SK-N-SH treated with all-trans-retinoic acid at 6 μM for 48 hours (cell line): ENCODE measurements around the gene KPNA1.

Experiments
- ATAC-seq: fragments of 200-7000 bp; cut with Tn5 transposase; 3 replicates; pipeline ENCODE4 v1.9.1; 2020; ENCODE audit warnings: mild to moderate bottlenecking, moderate library complexity
- BACH2 ChIP-seq: fragments of 250-450 bp; sonication (Bioruptor Pico); IDR thresholded peaks from 2 replicates; pipeline ENCODE4 v1.9.0; 2021; ENCODE audit warnings: mild to moderate bottlenecking, borderline replicate concordance
- ESRRG ChIP-seq: fragments of 250-450 bp; sonication (Bioruptor Pico); IDR thresholded peaks from 2 replicates; pipeline ENCODE4 v1.6.1; 2021; ENCODE audit warnings: mild to moderate bottlenecking
- PPARA ChIP-seq: fragments of 250-450 bp; sonication (Bioruptor Pico); IDR thresholded peaks from 2 replicates; pipeline ENCODE4 v1.5.0; 2020; ENCODE audit warnings: mild to moderate bottlenecking, borderline replicate concordance
- RARB ChIP-seq: fragments of 250-450 bp; sonication (Bioruptor Pico); IDR thresholded peaks from 2 replicates; pipeline ENCODE4 v1.8.0; 2021; ENCODE audit warnings: mild to moderate bottlenecking, moderate library complexity
- SNAI2 ChIP-seq: fragments of 250-450 bp; sonication (Bioruptor Pico); IDR thresholded peaks from 2 replicates; pipeline ENCODE4 v1.5.0; 2020; ENCODE audit warnings: mild to moderate bottlenecking, moderate library complexity
- TCF4 ChIP-seq: fragments of 250-450 bp; sonication (Bioruptor Pico); IDR thresholded peaks from 2 replicates; pipeline ENCODE4 v1.8.0; 2021; ENCODE audit warnings: mild to moderate bottlenecking, moderate library complexity, borderline replicate concordance
- ZFP30 ChIP-seq: fragments of 450-650 bp; formaldehyde crosslinking; IDR thresholded peaks from 2 replicates; pipeline ENCODE4 v1.5.0; 2022; ENCODE audit warnings: mild to moderate bottlenecking, moderate library complexity
- ZNF565 ChIP-seq: fragments of 450-650 bp; formaldehyde crosslinking; conservative IDR thresholded peaks from 2 replicates; pipeline ENCODE4 v1.5.0; 2020; ENCODE audit warnings: low read depth, mild to moderate bottlenecking, moderate library complexity
- ZNF8 ChIP-seq: fragments of 450-650 bp; formaldehyde crosslinking; IDR thresholded peaks from 2 replicates; pipeline ENCODE4 v1.5.0; 2020; ENCODE audit warnings: mild to moderate bottlenecking, moderate library complexity
- TF ChIP-seq, protein P1 (sequence below): fragments of 250-450 bp; sonication (Bioruptor Pico); IDR thresholded peaks from 2 replicates; pipeline ENCODE4 v1.5.0; 2020; ENCODE audit warnings: mild to moderate bottlenecking, moderate library complexity
- TF ChIP-seq, protein P2 (sequence below): fragments of 250-450 bp; sonication (Bioruptor Pico); IDR thresholded peaks from 2 replicates; pipeline ENCODE4 v1.8.0; 2020; ENCODE audit warnings: mild to moderate bottlenecking, moderate library complexity, borderline replicate concordance

The KPNA1 gene

DNA sequence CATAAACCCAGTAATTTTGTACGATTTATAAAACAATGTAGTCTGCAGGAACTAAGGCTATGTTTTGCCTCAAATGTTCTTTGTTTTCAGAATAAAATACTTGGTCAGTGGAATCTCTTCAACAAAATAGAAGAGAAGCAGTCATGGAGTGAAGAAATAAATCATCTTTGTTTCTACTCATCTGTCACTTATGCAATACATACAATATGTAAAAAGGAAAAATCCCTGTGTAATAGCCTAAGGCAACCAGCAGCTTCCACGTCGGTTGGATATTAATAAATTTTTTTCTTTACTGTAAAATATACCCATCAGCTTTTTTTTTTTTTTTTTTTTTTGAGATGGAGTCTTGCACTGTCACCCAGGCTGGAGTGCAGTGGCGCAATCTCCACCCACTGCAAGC is 93.6 kb downstream of the KPNA1 start (continued):
- TF ChIP-seq, protein P1, sequence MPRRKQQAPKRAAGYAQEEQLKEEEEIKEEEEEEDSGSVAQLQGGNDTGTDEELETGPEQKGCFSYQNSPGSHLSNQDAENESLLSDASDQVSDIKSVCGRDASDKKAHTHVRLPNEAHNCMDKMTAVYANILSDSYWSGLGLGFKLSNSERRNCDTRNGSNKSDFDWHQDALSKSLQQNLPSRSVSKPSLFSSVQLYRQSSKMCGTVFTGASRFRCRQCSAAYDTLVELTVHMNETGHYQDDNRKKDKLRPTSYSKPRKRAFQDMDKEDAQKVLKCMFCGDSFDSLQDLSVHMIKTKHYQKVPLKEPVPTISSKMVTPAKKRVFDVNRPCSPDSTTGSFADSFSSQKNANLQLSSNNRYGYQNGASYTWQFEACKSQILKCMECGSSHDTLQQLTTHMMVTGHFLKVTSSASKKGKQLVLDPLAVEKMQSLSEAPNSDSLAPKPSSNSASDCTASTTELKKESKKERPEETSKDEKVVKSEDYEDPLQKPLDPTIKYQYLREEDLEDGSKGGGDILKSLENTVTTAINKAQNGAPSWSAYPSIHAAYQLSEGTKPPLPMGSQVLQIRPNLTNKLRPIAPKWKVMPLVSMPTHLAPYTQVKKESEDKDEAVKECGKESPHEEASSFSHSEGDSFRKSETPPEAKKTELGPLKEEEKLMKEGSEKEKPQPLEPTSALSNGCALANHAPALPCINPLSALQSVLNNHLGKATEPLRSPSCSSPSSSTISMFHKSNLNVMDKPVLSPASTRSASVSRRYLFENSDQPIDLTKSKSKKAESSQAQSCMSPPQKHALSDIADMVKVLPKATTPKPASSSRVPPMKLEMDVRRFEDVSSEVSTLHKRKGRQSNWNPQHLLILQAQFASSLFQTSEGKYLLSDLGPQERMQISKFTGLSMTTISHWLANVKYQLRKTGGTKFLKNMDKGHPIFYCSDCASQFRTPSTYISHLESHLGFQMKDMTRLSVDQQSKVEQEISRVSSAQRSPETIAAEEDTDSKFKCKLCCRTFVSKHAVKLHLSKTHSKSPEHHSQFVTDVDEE (CRISPR knock-in tag), result no peak

DNA sequence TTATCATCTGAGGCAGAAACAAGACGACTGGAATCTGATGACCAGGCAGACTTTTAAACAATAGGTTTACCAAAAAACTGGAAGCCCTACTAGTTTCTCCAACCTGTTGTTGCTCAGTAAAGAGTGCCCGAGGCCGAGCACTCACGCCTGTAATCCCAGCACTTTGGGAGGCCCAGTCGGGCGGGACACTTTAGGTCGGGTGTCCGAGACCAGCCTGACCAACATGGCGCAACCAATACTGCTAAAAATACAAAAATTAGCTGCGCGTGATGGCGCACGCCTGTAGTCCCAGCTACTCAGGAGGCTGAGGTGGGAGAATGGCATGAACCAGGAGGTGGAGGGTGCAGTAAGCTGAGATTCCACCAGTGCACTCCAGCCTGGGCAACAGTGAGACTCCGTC is 97.8 kb downstream of the KPNA1 start:
- peak; percentile 44 for ATAC-seq

DNA sequence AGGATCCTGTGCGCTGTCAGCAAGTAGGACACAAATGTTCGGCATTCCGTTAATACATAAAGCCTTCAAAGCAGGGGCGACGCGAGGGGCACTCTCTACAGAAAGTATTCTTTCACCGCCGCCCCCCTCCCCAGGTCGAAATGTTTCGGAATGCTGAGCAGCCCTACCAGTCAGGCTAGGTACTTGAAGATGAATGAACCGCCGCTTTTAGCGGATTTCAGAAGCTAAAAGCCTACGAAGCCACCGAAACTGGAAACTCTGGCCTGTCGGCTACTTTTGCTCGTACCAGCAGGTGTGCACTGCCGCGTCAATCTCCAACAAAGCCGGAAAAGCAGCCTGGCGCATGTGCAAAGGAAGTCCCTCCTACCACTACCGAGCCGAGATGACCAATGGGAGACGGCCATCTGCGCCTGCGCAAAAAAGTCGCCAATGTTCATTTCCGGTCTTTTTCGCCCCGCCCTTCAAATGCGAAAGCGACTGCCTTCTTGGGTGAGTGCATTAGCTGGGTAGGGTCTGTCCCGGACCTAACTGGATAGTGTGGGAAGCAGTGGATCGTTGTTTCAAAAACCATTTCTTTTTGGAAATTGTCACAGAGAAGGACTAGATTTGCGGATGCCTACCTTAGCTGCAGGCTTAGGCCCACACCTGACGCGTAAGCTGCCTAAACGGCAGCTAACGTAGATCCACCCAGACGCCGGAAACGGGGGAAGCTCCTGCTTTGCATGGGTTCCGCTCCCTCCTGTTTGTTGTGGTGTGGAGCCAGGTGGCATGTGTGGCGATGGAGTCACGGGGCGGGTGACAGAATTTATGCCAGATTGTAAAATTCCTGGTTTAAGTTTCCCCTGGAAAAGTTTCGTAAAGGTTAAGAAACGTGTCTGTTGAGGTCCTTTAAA is 98.7 kb downstream of the KPNA1 start, which contains the start of gene WDR5B:
WDR5B (minus strand) TSS at position 301 of the 893 bp plus-strand sequence. CDS start 534 bp downstream, outside the sequence.
- ATAC-seq, result peak; percentile 90
- TF ChIP-seq SNAI2 (CRISPR knock-in tag) (no peak), PPARA (CRISPR knock-in tag) (no peak), RARB (CRISPR knock-in tag) (0 out of 2 replicates have a peak, but pooled peaks have one; percentile 29), ZNF8 (CRISPR knock-in tag) (peak; percentile 5; the same call in 1 of the 2 replicates)
- TF ChIP-seq, protein P2, sequence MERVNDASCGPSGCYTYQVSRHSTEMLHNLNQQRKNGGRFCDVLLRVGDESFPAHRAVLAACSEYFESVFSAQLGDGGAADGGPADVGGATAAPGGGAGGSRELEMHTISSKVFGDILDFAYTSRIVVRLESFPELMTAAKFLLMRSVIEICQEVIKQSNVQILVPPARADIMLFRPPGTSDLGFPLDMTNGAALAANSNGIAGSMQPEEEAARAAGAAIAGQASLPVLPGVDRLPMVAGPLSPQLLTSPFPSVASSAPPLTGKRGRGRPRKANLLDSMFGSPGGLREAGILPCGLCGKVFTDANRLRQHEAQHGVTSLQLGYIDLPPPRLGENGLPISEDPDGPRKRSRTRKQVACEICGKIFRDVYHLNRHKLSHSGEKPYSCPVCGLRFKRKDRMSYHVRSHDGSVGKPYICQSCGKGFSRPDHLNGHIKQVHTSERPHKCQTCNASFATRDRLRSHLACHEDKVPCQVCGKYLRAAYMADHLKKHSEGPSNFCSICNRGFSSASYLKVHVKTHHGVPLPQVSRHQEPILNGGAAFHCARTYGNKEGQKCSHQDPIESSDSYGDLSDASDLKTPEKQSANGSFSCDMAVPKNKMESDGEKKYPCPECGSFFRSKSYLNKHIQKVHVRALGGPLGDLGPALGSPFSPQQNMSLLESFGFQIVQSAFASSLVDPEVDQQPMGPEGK (CRISPR knock-in tag), result 0 out of 2 replicates have a peak, but pooled peaks have one; percentile 20

More for the DNA sequence above, 97.8 kb downstream of the KPNA1 start:
- TF ChIP-seq, protein P1 (CRISPR knock-in tag), result no peak
- TF ChIP-seq RARB (CRISPR knock-in tag), result no peak
- TF ChIP-seq ZNF565 (CRISPR knock-in tag), result no peak
- TF ChIP-seq TCF4 (CRISPR knock-in tag), result no peak
- TF ChIP-seq, all 23 proteins: peak for 0

DNA sequence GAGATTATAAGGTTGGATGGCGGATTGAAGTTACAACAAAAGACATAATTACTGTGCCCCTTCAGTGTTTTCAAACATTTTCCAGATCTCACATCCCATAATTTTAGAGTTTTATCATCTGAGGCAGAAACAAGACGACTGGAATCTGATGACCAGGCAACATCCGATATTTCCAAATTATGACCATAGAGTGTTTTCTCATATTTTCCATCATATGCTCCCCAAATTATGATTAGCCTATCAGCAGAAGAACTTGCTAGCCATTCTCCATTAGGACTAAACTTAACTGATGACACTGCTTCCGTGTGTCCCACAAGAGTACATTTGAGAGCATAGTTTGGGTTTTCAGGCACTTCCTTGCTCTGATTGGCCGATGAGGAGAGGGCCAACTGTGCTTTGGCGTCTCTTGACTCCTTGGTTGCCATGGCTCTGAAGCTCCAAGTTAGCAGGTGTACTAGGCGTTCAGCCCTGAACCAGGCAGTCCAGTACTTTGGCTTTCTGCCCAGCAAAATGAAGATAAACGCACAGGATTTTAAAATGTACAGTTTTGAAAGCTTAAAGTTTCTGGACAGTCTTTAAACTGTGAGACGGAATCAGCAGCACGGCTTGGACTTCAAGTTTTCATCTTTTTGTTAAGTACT is 99.5 kb downstream of the KPNA1 start:
- no peak for TF ChIP-seq PPARA (CRISPR knock-in tag)
- TF ChIP-seq, protein P1 (CRISPR knock-in tag), result no peak
- TF ChIP-seq, all 23 proteins: peak for 0
- peak; percentile 67 for ATAC-seq

DNA sequence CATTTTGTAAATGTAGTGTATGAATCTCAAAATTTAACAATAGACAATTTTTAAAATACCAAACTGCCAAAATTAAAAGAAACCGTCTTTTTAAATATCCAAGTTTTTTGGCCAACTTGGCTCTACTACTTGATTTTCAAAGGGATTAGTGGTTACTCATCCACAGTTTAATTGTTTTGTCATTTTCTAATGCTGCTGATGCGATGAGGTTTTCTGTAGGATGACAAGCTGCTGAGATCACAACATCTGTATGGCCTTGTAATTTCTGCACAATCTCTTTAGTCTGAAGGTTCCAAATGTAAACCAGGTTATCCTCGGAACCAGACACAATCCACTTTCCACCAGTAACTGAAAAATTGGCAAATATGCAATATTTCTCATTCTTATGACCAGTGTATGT is 100.3 kb downstream of the KPNA1 start:
- TF ChIP-seq BACH2 (no peak), SNAI2 (CRISPR knock-in tag) (no peak), ZNF8 (CRISPR knock-in tag) (no peak), ZFP30 (CRISPR knock-in tag) (no peak), ESRRG (CRISPR knock-in tag) (no peak)
- no peak for ATAC-seq
